Effector CD8-positive, alpha-beta T cell (primary cell): ENCODE data around the gene GPR153.
A peak's percentile ranks its signal among the peaks of the same experiment; 100 is the strongest.

Experiments used
- DNase-seq: peaks from one replicate; lab custom pipeline; 2025; lab: John Stamatoyannopoulos, UW

The GPR153 gene

GRCh38 chr1:6200188-6200809 is 60.6 kb downstream of the GPR153 start:
- no peak for DNase-seq

GRCh38 chr1:6199298-6200187 is 61.4 kb downstream of the GPR153 start, which contains the start of gene RPL22:
Gene RPL22 (minus strand): TSS chr1:6199595. CDS start chr1:6199573, 22 bp downstream.
- peak; percentile 88 for DNase-seq

DNA sequence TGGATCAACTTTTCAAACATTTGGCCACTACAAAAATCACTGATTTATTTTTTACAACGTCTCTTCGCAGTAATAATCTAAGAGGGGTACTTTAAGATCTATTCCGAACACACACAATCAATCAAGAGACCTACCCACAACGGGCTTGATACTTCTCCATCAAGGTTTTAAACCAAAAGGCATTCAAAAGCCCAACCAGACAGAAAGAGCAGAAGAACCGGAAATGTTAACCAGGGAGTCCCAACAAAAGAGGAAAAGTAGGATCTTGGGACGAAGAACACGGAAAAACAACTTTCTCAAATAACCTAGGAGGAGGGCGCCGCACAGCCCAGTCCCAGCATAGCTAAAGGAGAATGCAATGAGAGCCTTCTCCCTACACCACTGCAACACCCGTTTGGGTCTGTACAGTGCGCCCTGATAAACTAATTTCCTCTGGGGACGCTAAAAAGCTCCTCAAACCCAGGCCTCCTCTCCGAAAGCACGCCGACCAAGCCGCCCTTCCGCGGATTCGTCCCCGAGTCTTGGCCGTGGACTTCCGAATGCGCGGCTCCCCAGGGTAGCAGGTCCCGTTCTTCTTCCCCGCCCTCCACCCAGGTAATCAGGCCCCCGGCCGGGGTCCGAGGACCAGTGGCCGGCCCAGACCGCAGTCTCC is 62.1 kb downstream of the GPR153 start:
- DNase-seq: no peak

GRCh38 chr1:6197746-6198427 is 63.0 kb downstream of the GPR153 start:
- no peak for DNase-seq
